Left lung (tissue), 10 donors: ENCODE data around the gene SLF2. TPM values are rescaled to one million over a fixed set of nuclear protein-coding genes. Genes with fewer than 3 reads are reported as not detected.

Experiments used
- ATAC-seq: fragments of 200-7000 bp; cut with Tn5 transposase; one replicate; pipeline ENCODE4 v1.9.1; 2020; ENCODE audit warnings: moderate library complexity
- DNase-seq, 4 donors: peaks; one replicate each; pipeline ENCODE4 v3.0.0-alpha.2; 2013 to 2020
- H3K27ac ChIP-seq, 2 donors: fragments of 200-600 bp; sonication (generic) in 1 of 2; one replicate each; pipeline versions ENCODE4 v1.5.0 to v1.8.0; 2020 to 2021
- H3K27me3 ChIP-seq, 2 donors: fragments of 200-600 bp; sonication (generic) in 1 of 2; one replicate each; pipeline versions ENCODE4 v1.5.0 to v1.8.0; 2020 to 2021
- H3K36me3 ChIP-seq, 2 donors: fragments of 200-600 bp; sonication (generic) in 1 of 2; one replicate each; pipeline versions ENCODE4 v1.5.0 to v1.8.0; 2020 to 2021
- H3K4me1 ChIP-seq, 2 donors: fragments of 200-600 bp; one replicate each; pipeline ENCODE4 v1.8.0; 2021
- H3K4me3 ChIP-seq, 2 donors: fragments of 200-600 bp; sonication (generic) in 1 of 2; one replicate each; pipeline versions ENCODE4 v1.5.0 to v1.8.0; 2020 to 2021; ENCODE audit warnings: mild to moderate bottlenecking in 1 of 2
- H3K9me3 ChIP-seq, 2 donors: fragments of 200-600 bp; sonication (generic) in 1 of 2; one replicate each; pipeline versions ENCODE4 v1.5.0 to v1.8.0; 2020 to 2021
- CTCF ChIP-seq, 2 donors: fragments of 200-600 bp; sonication (generic) in 1 of 2; IDR thresholded peaks; one replicate each; pipeline versions ENCODE4 v1.5.0 to v1.8.0; 2021; ENCODE audit warnings: antibody characterized with exemption in 2 of 2
- intact Hi-C, 2 donors: fragments of 100-400 bp; cut with DNase I; formaldehyde crosslinking; loops; one replicate each; pipeline versions ENCODE4 v1.11.2 to v1.14.2; 2022
- polyA plus RNA-seq, 6 donors: library from polyadenylated mRNA; unstranded; fragments of 120-200 nt; gene quantifications; one replicate each; pipeline ENCODE4 v1.2.1, GENCODE V29; 2013; ENCODE audit not compliant: insufficient read length in 6 of 6
- total RNA-seq, 2 donors: library from RNA; stranded (reverse); fragmentation: NEBNext Ultra II Directional; extraction: Animal tissue kit (Norgen Biotek cat#: 25700); gene quantifications; one replicate each; pipeline ENCODE4 v1.2.1, GENCODE V29; 2021
- donor health status: DM: no; HTN: yes; CAD: no.
- donor health status: DM: no; HTN: no; CAD: no.

SLF2 gene
- total and polyA plus RNA-seq, 8 donors: 26.4 to 70.7 (median 60.4) TPM

GRCh38 chr10:100899171-100899570 lies 13.6 kb upstream of the SLF2 start:
- DNase-seq: no peak
- H3K4me1 ChIP-seq: no peaks in the 10 kb centered on the region
- H3K27me3 ChIP-seq: peaks cover 0 to 15% of the 10 kb centered on the region in 2 donors
- no peak for ATAC-seq
- H3K36me3 ChIP-seq: no peaks in the 10 kb centered on the region
- intact Hi-C loops: no loop called here
- no peak overlapping the region for H3K27ac ChIP-seq
- no peak overlapping the region for H3K4me3 ChIP-seq
- no peaks in the 10 kb centered on the region for H3K9me3 ChIP-seq
- no peak for TF ChIP-seq CTCF (IDR thresholded peaks at IDR 0.05)

GRCh38 chr10:100901051-100901450 lies 11.7 kb upstream of the SLF2 start:
- H3K4me3 ChIP-seq: no peak overlapping the region
- H3K9me3 ChIP-seq: no peaks in the 10 kb centered on the region
- H3K27ac ChIP-seq: no peak overlapping the region
- no peaks in the 10 kb centered on the region for H3K4me1 ChIP-seq
- ATAC-seq (no peak), DNase-seq (no peak)
- no peak for TF ChIP-seq CTCF (IDR thresholded peaks at IDR 0.05)
- peaks cover 0 to 13% of the 10 kb centered on the region in 2 donors for H3K27me3 ChIP-seq
- intact Hi-C loops: no loop called here
- no peaks in the 10 kb centered on the region for H3K36me3 ChIP-seq

- no peaks in the 10 kb centered on the region for H3K36me3 ChIP-seq
- no peak for ATAC-seq
- no peaks in the 10 kb centered on the region for H3K4me1 ChIP-seq
- no peak overlapping the region for H3K4me3 ChIP-seq
- H3K27ac ChIP-seq: no peak overlapping the region
- no peaks in the 10 kb centered on the region for H3K9me3 ChIP-seq
- no peak for TF ChIP-seq CTCF (IDR thresholded peaks at IDR 0.05)
- H3K27me3 ChIP-seq: peaks cover 0 to 13% of the 10 kb centered on the region in 2 donors
- intact Hi-C loops: no loop called here
- DNase-seq: no peak
Observed at GRCh38 chr10:100902622-100903021, 10.1 kb upstream of the SLF2 start.

- Histone ChIP-seq H3K4me3 (no peak overlapping the region), H3K27ac (no peak overlapping the region), H3K4me1 (no peaks in the 10 kb centered on the region), H3K9me3 (no peaks in the 10 kb centered on the region), H3K36me3 (no peaks in the 10 kb centered on the region), H3K27me3 (no peaks in the 10 kb centered on the region)
- ATAC-seq (no peak), DNase-seq (no peak)
- no peak for TF ChIP-seq CTCF (IDR thresholded peaks at IDR 0.05)
- intact Hi-C loops: no loop called here
Observed at GRCh38 chr10:100904917-100905316, 7.8 kb upstream of the SLF2 start.

- no peak for DNase-seq
- no peak for TF ChIP-seq CTCF (IDR thresholded peaks at IDR 0.05)
- ATAC-seq: no peak
- intact Hi-C loops: no loop called here
- H3K36me3 ChIP-seq: no peaks in the 10 kb centered on the region
- H3K4me1 ChIP-seq: peaks cover 0 to 8% of the 10 kb centered on the region in 2 donors
- no peak overlapping the region for H3K4me3 ChIP-seq
- H3K27me3 ChIP-seq: no peaks in the 10 kb centered on the region
- no peaks in the 10 kb centered on the region for H3K9me3 ChIP-seq
- no peak overlapping the region for H3K27ac ChIP-seq
Observed at GRCh38 chr10:100907175-100907574, 5.6 kb upstream of the SLF2 start.
